Amygdala (tissue), 56 donors: ENCODE results near the gene GPN2.
"Not testable (repeated sequence)": the region's sequence is repeated elsewhere in the genome, so short reads cannot be mapped to it uniquely, and the experiment has no call there.

Source experiments
- DNase-seq, 56 donors: peaks; one replicate each; lab custom pipeline; 2025; lab: John Stamatoyannopoulos, UW

Gene GPN2

DNA sequence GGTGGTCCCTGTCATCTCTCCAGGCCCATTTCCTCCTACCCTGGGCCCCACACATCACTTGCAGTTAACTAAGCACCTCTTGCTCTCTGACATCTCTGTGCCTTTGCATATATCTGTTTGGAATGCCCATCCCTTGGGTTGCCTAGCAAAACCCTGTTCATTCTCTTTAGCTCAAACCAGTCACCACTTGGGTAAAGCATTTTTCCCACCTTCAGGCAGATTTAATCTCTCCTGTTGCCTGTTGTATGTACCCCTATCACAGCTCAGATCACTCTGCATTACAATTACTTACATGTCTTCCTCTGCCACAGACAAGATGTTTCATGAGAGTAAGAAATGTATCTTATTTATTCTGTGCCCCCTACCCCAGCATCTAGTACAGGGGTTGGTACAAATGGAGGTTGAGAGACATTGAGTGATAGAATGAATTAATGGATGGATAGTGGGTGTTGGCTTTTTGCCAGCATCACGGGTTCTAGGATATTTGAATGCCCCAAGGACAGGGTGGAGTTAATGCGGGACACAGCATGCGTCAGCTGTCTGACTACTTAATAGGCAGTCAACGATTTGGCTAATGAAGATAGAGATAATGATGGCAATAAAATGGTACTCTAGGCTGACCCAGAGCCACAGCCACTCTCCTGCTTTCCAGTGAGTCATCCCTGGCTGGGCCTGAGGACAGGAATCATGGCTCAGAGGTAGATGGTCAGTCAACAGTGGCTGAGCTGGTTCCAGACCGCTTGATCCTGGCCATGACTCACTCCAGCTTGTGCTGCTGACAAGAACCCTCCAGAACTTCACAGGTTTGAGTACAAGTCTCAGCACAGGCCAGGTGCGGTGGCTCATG, 17.2 kb upstream of the GPN2 start:
- DNase-seq: no peak

DNA sequence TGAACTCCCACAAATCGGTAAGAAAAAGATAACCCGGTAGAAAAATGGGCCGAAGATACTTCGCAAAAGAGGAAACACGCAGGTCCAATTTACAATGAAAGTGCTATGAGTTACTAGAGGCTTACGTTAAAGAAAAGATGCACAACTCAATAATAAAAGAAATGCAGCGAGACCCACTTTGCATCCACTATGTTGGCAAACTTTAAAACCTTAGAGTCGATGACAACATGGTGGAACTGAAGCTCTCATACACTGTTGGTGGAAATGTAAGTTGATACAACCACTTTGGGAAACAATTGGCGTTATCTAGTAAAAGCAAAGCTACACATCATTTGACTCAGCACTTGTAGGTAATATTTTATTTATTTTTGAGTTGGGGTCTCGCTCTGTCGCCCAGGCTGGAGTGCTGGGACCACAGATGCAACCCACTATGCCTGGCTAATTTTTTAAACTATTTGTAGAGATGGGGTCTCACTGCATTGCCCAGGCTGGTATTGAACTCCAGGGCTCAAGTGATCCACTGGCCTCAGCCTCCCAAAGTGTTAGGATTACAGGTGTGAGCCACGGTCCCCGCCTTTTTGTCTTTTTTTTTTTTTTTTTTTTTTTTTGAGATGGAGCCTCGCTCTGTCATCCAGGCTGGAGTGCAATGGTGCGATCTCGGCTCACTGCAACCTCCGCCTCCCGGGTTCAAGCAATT, 10.9 kb upstream of the GPN2 start:
- no peak for DNase-seq

DNA sequence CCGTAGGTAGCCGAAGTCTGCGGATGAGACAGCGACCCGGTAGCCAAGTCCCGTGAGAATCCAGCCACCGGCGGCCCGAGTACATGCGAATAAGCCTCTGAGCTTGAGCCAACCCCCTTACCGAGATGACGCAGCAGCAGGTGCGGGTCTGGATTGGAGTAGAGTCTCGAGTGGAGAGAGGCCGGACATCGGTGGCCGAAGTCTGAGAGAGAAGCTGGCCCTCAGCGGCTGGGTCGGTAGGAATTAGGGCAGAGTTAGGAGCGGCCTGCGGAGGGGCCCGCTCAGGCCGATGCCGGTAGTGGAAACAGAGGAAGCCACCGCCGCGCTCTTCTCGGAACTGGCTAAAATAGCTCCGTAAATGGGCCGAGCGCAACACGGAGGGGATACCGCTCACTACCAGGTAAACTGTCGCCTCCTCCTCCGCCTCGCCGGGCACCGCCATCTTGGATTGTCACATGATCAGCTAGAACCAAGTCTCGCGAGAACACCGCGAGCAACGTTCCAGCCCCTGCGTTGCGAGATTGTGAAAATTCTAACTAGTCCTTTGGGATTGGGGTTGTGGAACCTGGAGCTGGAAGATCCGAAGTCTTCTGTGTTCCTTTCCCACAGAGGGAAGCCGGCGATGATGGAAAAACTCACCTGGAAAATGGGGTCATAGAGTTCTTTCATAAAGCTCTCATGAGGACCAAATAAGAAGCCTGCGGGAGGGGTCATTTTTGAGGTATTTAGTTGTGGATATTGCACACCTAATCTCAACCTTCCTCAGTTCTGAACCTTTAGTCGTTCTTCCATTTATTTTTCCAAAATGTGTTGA, 10.1 kb upstream of the GPN2 start, which contains the start of gene GPATCH3:
Gene GPATCH3, minus strand, starts transcription at position 467 of the 814 bp plus-strand sequence. Its CDS starts 25 bp downstream, at position 442.
- peak in 55 of 56 donors; percentile 15 to 89 (median 75) for DNase-seq

DNA sequence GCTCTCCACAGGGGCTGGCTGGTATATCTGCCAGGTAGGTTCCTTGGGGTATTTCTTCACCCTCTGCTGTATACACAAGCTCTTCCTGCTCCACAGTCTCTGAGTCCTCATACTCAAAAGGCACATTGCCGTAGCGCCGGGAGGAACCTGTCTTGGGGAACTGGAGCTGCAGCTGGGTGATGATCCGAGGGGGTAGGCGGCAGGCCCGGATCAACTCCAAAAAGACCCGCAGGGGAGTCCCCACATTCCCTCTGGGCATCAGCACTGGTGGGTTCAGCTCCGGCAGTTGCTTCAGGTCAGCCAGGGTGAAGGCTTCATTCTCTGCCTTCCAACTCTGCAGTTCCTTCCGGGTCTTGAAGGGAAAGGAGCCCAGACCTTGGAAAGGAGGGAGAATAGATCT, 7.3 kb upstream of the GPN2 start:
- no peak for DNase-seq

DNA sequence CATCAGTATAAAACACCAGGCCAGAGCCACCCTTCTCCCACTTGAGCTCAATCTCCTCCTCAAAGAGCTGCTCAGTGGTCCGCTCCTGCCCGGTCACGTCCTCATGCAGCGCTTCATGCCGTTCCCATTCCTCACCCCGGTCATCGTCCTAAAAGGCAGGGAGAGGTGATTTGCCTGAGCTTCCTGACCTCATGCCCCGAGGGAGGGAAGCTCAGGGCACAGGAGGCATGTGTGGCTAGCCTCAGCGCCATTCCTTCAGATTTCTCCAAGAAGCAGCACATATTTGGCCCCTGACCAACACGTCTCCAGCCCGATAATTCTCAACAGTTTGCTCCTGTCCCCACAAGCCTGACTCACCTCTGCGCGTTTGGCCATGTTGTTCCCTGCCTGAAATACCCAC, 4.2 kb upstream of the GPN2 start:
- DNase-seq: no peak

DNA sequence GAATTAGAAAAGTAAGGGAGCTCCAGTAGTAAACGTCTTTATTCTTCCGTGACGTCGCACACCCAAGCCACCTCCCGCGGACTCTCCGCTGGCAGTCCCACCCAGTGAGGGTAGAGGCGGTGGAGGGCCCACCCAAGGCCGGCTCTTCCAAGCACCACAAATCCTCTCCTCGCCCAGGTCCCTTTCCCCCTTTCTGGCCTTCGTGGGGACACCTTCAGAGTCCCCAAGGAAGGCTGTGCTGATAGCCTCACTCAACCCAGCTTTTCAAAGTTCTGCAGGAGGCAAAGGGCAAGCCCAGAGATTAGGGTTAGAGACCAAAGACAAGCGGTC, 349 bp upstream of the GPN2 start:
- peak in 2 of 56 donors; percentile 60 to 65 for DNase-seq

DNA sequence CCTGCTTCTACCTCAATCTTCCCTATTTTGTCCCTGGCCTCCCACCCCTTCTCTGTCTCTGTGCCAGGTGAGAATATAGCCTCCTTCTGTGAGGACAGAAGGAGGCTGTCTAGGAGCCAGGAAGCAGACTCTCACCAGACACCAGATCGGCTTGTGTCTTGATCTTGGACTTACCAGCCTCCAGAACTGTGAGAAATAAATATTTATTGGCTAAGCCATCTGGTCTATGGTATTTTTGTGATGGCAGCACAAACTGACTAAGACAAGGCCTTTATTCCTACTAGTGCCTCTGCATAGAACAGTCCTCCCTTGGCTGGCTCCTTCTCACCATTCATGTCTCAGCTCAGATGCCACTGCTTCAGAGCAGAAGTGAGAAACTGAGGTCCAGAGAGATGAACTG, 1.9 kb downstream of the GPN2 start:
- DNase-seq: no peak

DNA sequence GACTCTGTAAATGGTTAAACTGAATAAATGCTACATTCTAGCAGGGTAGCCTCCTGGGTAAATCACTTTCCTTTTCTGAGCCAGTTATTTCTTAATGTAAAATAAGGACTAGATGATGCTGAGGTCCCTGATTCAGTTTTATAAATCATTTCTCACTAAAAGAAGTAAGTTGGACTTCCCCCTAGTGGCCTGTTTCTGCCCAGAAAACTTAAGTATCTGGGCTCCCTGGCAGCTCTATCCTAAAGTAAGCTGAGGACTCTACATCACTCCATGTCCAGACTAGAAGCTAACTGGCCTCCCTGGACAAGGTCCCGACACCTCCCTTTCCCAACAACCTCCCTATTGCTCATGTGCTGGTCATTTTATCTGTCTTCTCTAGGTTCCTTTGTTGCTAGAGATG, 3.0 kb downstream of the GPN2 start:
- peak in 1 of 56 donors; percentile 11 for DNase-seq

DNA sequence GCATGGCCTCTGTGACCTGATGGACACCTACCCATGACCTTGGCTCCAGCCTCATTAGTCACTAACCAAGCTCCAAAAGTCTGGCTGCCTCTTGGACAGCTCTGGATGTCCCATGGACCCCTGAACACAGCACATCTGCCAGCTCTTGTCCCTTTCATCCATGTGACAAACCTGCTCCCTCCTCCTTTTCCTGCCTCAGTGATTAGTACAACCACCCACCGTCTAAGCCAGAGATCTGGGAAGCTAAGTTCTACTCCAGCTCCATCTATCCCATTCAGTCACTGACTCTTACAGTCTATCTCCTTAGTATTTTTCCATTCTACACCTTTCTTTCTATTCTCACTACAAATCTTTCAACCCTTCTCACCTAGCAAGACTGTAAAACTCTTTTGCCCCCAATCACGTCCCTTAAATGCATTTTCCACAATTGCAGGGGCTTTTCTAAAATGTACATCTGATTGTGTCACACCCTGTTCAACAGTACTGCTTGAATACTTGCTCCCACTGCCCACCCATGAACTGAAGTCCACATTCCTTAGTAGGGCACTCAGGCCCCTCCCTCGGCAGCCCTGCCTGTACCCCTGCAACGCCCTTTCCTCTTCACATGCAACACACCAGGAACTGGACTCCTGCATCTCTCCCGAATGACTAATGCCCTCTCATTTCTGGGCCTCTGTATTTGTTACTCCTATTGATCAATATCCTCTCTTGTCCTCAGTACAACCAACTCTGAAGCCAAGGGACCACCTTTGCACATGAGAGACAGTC, 7.2 kb downstream of the GPN2 start:
- DNase-seq: no peak

DNA sequence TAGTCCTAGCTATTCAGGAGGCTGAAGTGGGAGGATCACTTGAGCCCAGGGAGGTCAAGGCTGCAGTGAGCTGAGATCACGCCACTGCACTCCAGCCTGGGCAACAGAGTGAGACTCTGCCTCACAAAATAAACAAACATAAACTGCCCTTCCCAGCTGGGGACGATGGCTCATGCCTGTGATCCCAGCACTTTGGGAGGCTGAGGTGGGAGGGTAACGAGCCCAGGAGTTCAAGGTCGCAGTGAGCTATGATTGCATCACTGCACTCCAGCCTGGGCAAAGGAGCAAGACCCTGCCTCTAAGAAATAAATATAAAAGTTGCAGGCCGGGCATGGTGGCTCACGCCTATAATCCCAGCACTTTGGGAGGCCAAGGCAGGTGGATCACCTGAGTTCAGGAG, 8.5 kb downstream of the GPN2 start:
- not testable (repeated sequence) for DNase-seq

DNA sequence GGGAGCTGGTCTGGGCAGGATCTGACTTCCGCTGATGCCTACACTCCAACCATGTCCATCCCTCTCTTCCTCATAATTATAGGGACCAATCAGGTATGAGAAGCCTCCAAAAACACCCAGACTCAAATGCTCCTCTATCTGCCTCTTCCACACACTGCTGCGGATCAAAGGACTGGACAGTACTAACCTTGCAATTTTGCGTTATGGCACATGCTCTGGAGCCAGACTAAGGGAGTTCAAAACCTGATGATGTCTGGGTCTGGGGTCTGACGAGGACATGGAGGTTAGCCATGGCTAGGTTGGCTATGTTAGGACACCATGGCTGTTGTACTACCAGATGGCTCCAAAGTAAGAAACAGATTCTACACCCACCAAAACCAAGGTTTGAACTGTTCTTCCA, 10.3 kb downstream of the GPN2 start:
- no peak for DNase-seq

DNA sequence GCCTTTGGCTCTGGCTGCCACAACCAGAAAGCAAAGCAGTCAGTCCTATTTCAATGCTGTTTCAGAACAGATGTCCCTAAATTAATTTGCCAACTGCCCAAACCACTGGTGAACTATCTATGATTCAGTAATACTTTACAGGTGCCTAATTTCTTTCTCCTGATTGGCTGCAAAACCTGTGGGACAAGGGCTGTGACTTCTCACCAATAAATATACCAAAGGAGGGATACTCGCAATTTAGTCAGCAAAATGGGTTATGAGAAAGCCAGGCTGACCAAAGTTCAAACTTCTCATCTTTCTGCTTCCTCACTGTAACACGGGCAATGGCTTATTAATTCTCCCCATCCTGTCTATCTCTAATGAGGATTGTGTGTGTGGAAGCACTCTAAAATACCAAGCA, 12.8 kb downstream of the GPN2 start:
- no peak for DNase-seq

DNA sequence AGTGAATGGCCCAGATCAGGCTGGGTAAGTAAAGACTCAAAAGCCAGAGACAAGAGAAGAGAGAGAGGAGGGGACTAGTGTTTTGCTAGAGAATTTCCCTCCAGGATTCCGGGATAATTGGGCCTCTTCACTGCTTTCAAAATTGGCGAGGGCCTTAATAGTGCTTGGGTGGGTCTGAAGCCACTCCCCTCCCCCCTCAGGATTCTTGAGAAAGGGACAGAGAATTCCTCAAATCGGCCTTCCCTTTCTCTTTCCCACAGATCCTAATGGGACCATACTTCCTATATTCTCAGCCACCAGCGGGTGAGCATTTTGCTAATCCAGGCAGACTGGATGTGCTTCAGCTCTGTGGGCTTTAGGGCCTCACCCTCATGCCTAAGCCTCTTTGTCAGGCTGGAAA, 15.2 kb downstream of the GPN2 start:
- DNase-seq: no peak

DNA sequence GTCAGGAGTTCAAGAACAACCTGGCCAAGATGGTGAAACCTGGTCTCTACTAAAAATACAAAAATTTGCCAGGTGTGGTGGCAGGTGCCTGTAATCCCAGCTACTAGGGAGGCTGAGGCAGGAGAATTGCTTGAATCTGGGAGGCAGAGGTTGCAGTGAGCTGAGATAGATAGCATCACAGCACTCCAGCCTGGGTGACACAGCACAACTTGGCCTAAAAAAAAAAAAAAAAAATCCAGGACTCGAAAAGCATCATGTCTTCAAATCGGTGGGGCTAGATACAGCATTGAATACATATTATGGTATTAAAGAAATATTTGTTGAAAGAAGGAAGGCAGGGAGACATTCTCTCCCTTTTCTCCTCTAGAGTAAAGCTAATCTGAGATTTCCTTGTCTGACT, 17.0 kb downstream of the GPN2 start:
- DNase-seq: not testable (repeated sequence)

DNA sequence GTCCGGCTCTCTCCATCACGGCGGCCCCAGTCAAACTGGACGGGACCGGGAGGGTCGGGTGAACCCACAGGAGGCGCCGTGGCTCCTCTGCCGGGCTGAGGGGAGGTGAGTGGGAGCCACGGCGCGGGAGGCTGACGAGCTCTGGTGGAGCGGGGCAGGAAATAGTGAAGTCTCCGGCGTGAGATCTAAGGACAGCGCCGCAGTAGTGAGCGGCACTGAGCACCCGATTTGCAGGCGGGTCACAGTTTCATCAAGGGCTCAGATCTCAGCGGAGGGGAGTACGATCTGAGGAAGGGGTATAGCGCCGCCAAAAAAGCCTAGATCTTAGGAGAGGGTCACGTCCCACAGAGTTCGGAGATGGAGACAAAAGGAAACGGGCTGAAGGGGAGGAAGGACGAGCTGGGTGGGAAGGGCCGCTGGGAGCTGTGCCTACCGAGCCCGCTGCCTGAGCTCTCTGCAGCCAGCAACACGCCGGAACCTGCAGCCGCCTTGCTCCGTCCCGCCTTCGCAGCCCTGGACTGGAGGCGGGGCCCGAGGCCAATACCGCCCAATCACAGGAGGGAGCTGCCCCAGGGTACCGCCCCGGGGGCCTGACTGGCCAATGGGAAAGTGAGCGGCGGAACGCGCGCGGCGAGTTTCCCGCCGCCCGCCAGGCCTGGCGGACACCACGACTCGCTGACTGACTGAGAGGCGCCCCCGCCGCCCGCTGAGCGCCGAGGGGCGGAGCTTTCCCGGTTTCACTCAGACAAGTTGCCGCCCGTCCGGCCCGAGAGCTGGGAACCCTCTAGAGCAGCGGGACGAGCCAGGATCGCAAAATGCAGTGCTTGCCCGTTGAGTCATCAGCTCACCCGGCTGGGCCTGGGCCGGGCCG, 25.2 kb downstream of the GPN2 start:
- peak; percentile 57 to 99 (median 93) for DNase-seq

DNA sequence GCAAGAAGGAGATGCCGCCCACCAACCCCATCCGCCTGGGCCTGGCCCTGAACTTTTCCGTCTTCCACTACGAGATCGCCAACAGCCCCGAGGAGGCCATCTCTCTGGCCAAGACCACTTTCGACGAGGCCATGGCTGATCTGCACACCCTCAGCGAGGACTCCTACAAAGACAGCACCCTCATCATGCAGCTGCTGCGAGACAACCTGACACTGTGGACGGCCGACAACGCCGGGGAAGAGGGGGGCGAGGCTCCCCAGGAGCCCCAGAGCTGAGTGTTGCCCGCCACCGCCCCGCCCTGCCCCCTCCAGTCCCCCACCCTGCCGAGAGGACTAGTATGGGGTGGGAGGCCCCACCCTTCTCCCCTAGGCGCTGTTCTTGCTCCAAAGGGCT, 26.4 kb downstream of the GPN2 start:
- no peak for DNase-seq

DNA sequence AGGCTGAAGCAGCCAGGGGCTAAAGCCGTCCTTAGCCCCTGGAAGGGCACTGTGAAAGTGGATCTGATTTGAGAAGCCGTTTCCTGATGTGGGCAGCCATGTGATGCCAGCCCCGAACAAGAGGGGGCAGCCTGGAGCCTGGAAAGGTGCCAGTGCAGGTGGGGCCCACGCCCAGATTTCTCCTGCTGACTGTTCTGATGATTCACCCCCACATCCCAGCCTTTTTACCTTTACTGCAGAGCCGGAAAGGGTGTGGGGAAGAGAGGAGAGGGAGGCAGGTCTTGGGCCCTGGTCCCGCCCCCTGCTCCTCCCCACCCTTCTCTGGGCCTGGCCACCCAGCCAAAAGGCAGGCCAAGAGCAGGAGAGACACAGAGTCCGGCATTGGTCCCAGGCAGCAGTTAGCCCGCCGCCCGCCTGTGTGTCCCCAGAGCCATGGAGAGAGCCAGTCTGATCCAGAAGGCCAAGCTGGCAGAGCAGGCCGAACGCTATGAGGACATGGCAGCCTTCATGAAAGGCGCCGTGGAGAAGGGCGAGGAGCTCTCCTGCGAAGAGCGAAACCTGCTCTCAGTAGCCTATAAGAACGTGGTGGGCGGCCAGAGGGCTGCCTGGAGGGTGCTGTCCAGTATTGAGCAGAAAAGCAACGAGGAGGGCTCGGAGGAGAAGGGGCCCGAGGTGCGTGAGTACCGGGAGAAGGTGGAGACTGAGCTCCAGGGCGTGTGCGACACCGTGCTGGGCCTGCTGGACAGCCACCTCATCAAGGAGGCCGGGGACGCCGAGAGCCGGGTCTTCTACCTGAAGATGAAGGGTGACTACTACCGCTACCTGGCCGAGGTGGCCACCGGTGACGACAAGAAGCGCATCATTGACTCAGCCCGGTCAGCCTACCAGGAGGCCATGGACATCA, 27.1 kb downstream of the GPN2 start, which contains the start of gene SFN:
Gene SFN, plus strand, starts transcription at position 369 of the 904 bp plus-strand sequence. Its CDS starts 64 bp downstream, at position 433.
- DNase-seq: peak in 1 of 56 donors; percentile 15

DNA sequence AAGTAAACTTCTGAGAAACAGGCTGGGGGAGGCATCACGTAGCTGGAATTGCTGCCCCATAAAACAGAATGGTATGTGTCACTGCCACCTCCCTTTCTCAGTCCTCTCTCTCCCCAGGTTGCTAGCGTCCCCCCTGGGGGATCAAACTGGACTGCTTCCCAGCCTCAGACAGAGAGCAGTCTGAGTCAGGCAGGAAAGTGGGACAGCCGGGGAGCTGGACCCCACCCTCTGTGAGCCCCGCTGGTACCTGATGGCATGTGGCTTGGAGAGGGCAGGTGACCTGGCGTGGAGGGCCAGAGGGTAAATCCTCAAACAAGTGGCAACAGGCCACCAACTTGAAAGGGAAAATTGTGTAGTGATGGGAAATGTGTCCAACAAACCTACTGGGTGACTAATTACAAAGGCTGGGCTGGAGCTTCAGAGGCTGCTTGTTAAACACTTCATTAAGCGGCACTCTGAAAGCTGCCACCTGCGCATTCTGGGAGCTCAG, 28.1 kb downstream of the GPN2 start:
- peak in 2 of 56 donors; percentile 17 to 49 for DNase-seq
